NOMO-1 treated with DMSO at 0.1 percent for 48 hours (cell line): ENCODE results near the gene MRPL27.
"Not testable (repeated sequence)": the region's sequence is repeated elsewhere in the genome, so short reads cannot be mapped to it uniquely, and the experiment has no call there.

ENCODE experiments used
- DNase-seq: peaks from one replicate; lab custom pipeline; 2025; ENCODE audit not compliant: unreplicated experiment; lab: John Stamatoyannopoulos, UW

MRPL27 gene

DNA sequence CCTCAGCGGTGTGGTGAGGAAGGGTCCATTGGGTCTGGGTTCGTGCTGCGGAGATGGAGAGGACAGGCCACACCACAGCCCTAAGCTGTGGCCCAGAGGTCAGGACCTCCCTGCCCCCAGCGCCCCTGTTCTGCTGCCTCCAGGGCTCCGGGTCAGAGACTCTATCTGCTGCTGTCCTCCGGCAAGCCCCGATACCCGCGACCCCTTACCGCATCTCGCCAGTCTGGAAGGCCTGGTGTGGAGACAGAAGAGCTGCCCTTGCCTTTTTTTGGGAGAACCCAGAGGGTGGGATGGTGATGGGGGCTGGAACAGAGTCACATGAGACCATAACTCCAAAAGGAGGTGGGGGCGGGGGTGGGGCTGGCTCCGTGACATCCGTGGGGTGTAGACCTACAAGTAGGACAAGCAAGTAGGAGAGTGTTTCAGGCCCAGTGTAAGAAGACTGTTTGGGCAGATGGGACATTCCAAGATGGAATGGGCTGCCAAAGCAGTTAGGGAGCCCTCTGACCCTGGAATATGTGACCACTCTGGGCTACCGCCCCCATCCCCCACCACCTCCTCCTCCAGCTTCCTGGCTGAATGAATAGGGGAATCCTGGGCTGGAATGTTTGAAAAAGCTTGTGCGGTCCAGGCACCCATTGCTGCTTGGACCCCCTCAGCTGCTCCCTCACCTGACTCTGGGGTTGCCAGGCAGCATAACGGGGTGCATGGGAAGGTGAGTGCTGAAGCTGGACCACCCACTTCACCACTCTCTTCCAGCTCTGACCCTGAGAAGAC lies 25.7 kb downstream of the MRPL27 start:
- DNase-seq: no peak

GRCh38 chr17:50346313-50347116 lies 26.5 kb downstream of the MRPL27 start:
- peak; percentile 26 for DNase-seq

GRCh38 chr17:50345432-50346312 lies 27.3 kb downstream of the MRPL27 start, which contains the start of gene XYLT2:
Gene XYLT2, plus strand, starts transcription at chr17:50346126. Its CDS starts 15 bp downstream, at chr17:50346141.
- DNase-seq: peak; percentile 76

DNA sequence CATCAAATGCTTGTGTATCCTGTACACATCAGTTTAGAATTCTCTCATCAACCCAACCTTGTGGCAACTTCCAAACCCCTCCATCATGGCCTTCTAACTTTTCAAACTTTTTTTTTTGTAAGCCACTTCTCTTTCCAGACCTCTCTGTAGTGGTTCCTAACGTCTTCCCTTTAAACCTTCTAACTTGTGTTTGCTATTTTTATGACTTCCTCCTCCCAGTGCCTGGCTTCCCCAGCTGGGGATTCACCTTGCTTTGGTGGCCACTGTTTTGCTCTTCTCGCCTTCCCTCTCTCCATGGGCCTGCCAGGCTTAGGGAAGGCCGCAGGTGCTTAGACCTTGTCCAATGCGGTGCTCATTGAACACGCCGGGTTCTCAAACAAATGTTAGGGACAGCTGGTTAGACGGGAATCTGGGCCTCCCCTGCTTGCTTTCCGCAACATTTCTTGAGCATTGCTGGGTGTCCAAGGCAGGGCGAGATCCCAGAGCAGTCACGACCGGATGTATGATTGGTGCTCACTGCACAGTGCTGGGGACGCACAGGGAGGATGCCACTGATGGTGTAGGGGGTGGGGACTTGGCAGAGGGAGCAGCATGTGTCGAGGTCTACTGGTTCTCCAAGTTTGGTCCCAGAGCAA lies 28.1 kb downstream of the MRPL27 start:
- peak; percentile 4 for DNase-seq

DNA sequence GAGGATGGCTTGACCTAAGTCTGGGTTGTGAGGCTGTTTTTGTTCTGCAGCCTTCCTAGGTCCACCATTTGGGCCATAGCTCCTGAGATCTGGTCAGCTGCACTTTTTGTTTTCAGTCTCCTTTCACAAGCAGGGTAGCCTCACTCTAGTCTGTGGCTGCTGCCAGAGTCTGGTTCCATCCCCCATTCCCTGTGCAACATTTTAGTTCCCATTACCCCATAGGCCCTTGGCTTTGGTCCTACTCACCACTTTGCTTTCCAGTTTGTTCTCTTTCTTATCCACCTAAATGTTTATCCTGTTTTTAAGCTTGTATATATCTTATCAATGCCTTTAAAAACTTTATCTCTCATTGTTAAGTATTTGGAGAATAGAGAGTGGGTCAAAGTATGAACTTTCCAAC lies 33.6 kb downstream of the MRPL27 start:
- DNase-seq: no peak

- no peak for DNase-seq
Measured at GRCh38 chr17:50338645-50339044, 34.3 kb downstream of the MRPL27 start.

DNA sequence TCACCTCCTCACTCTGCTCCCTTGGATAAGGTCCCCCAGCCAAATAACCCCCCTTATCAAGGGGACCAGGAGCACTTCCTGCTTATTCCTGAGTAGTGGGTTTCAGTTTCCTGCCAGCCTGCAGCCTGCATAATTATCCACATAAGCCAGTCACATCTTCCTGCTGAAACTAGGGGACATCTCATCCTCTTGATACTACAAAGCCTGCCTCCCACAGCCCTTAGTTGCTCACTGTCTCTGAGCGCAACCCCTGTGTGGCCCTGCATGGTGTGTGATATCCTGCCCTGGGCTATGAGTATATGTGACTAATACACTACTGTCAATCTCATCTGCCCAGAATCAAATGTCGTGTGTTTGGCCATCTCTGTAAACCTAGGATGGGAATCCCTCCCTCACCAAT lies 35.0 kb downstream of the MRPL27 start:
- no peak for DNase-seq

DNA sequence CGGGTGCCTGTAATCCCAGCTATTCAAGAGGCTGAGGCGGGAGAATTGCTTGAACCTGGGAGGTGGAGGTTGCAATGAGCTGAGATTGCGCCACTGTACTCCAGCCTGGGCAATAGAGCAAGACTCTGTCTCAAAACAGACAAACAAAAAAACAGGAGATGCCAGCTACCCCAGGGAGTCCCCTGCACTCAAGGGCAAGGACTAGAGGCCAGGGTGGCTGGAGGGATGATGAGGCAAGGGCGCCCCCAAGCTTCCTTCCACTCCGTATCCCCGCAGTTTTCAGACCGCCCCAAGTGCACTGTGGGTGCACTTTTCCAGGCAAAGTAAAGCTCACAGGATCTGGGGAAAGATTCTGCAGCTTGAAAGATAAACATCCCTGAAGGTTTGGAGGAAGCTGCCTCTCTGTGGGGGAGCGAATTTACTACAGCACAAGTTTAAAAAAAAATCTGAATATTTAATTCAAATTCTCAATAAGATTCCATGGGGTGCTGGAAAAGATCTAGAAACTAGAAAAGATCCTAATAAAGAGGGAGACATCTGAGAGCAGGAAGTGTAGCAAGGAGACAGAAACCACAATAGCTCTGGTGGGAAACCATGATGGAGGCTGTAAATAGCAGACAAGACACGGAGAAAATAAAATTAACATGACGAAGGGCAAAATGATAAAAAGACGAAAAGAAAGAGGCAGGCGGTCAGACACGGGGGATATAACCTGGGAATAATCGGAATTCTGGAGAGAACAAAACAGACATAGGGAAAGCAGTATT lies 39.5 kb downstream of the MRPL27 start:
- not testable (repeated sequence) for DNase-seq

DNA sequence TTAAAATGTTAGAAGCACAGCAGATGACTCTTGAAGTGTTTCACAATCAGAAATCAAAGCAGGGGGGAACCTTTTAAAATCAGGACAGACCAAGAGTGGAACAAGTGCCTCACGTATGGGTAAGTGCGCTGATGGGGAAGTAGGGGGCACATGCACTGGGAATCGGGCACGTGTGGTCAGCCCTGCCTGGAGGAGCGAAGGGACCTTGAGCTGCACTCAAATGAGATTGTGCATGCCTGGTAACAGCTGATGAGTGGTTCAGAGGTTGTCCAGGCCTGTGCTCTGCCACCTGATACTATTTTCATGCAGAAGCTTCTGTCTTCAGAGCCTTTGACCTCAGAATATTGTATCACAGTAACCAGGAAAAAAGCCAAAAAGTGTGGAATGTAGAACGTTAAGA lies 40.8 kb downstream of the MRPL27 start:
- peak; percentile 48 for DNase-seq

GRCh38 chr17:50331085-50331791 lies 41.7 kb downstream of the MRPL27 start:
- DNase-seq: no peak

- no peak for DNase-seq
Measured at GRCh38 chr17:50330151-50330775, 42.7 kb downstream of the MRPL27 start.

- DNase-seq: no peak
Measured at GRCh38 chr17:50329716-50330115, 43.3 kb downstream of the MRPL27 start.

GRCh38 chr17:50328363-50329325 lies 44.3 kb downstream of the MRPL27 start:
- peak; percentile 23 for DNase-seq

DNA sequence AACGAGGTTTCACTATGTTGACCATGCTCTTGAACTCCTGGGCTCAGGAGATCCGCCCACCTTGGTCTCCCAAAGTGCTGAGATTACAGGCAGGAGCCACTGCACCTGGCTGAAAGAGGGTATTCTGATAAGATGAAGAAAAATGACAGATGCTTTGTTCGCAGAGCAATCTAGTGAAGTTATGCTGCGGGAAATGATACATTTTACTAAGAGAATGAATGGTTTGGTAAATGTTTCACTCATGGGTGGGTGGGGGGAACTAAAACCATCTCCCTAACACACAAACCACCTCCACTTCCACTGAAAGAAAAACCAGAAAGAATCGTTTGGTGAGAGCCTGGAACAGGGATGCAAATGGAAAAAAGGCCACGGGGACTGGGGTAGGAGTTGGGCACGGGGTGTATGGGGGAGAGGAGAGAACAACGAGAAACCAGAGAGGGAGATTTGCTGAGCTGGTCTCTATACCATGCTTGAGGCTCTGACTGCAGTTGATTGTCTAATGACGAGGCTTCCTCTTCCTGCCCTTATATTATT lies 46.1 kb downstream of the MRPL27 start:
- DNase-seq: no peak

DNA sequence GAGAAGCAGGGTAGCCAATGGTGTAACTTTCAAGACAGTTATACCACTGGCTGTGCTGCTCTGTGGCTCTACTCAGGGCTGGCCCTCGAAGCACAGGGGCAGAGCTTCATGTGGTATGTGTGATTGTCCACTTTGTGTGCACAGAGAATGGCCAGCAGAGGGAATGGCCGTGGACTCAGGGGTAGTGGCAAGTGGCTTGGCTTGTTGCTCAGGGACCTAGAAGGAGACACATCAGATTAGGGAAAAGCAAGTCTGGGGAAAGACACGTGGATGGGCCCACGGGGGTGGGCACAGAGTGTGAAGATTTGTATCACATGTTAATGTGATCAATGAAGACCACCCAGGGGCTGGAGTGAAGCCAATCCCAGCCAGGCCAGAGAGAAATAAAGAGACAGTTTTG lies 47.1 kb downstream of the MRPL27 start:
- DNase-seq: no peak

- no peak for DNase-seq
Measured at GRCh38 chr17:50323060-50323459, 49.9 kb downstream of the MRPL27 start.

DNA sequence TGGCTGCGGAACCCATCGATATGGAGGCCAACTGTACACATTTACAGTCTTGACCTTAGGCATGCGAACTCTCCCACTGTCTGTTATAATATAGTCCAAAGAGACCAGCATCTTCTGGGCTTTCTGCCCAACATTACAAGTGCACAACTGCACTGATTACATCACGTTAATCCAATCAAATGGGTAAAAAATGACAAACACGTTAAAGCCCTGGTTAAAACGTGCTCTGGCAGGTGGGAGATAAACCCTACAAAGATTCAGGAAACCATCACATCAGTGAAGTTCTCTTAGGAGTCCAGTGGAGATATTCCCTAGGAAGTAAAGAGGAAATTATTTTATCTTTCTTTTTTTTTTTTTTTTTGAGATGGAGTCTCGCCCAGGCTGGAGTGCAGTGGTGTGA lies 50.7 kb downstream of the MRPL27 start:
- no peak for DNase-seq
